Psoas muscle (tissue), 8 donors: ENCODE data around the gene GRAMD2A. TPM values are rescaled to one million over a fixed set of nuclear protein-coding genes. Genes with fewer than 3 reads are reported as not detected.

ENCODE experiments used
- ATAC-seq, 4 donors: fragments of 200-7000 bp; cut with Tn5 transposase; one replicate each; pipeline ENCODE4 v1.9.1; 2020; ENCODE audit warnings: moderate library complexity in 3 of 4, mild to moderate bottlenecking in 2 of 4
- DNase-seq, 2 donors: peaks; one replicate each; pipeline ENCODE4 v3.0.0-alpha.2; 2020
- H3K27ac ChIP-seq: fragments of 200-600 bp; one replicate; pipeline ENCODE4 v1.8.0; 2022
- H3K27me3 ChIP-seq, 3 donors: fragments of 200-600 bp in 1 of 3; one replicate each; pipeline versions ENCODE4 v1.6.1 to v1.8.0; 2013 to 2022; ENCODE audit warnings: low read length in 2 of 3, mild to moderate bottlenecking in 2 of 3, moderate library complexity in 1 of 3; ENCODE audit not compliant: insufficient read depth in 3 of 3
- H3K36me3 ChIP-seq, 2 donors: fragments of 200-600 bp in 1 of 2; one replicate each; pipeline versions ENCODE4 v1.6.1 to v1.8.0; 2013 to 2022; ENCODE audit warnings: low read depth in 1 of 2, mild to moderate bottlenecking in 1 of 2, moderate library complexity in 1 of 2; ENCODE audit not compliant: insufficient read depth in 1 of 2
- H3K4me1 ChIP-seq: fragments of 200-600 bp; one replicate; pipeline ENCODE4 v1.8.0; 2022
- H3K4me3 ChIP-seq: fragments of 200-600 bp; one replicate; pipeline ENCODE4 v1.8.0; 2022; ENCODE audit warnings: mild to moderate bottlenecking
- H3K9me3 ChIP-seq: fragments of 200-600 bp; one replicate; pipeline ENCODE4 v1.8.0; 2022
- WGBS, 3 donors: extraction: QIAGEN DNeasy Blood & Tissue Kit; methylation state at CpG; one replicate each; pipeline versions ENCODE4 v1.1.6 to v1.1.7; 2013; 5-methylcytosine and 5-hydroxymethylcytosine counted together
- intact Hi-C, 2 donors: fragments of 100-400 bp; cut with DNase I; formaldehyde crosslinking; loops; one replicate each; pipeline versions ENCODE4 v1.11.0 to v1.14.2; 2022
- polyA plus RNA-seq, 3 donors: library from polyadenylated mRNA; stranded (reverse); fragments of 200-250 nt; gene quantifications; one replicate each; pipeline ENCODE4 v1.2.3, GENCODE V29; 2013
- total RNA-seq, 4 donors: library from RNA; stranded (reverse); fragmentation: NEBNext Ultra II Directional in 2 of 4; extraction: Animal tissue kit (Norgen Biotek cat#: 25700) in 2 of 4; gene quantifications; one replicate each; pipeline versions ENCODE4 v1.2.1 to v1.2.4, GENCODE V29; 2021 to 2023
- TF ChIP-seq, protein P1 (sequence below): fragments of 200-600 bp; IDR thresholded peaks from one replicate; pipeline ENCODE4 v1.8.0; 2022; ENCODE audit warnings: antibody characterized with exemption
- donor health status: healthy with polysubstance abuse.
- donor health status: DM: no; HTN: no; CAD: no; lungs with moderate emphysema.
- donor health status: Bipolar disorder and iron deficiency.
- donor health status: healthy.
- donor health status: DM: yes; HTN: yes; CAD: no.
- donor health status: DM: no; HTN: no; CAD: no.
- donor health status: DM: no; HTN: no; CAD: no.
- donor health status: DM: yes; HTN: yes; CAD: no.

The GRAMD2A gene
- total and polyA plus RNA-seq, 7 donors: 0.01 TPM; not detected in 6

GRCh38 chr15:72170691-72171090 is 26.9 kb downstream of the GRAMD2A start:
- Histone ChIP-seq H3K36me3 (no peaks in the 10 kb centered on the region), H3K9me3 (no peaks in the 10 kb centered on the region), H3K27ac (no peak overlapping the region), H3K27me3 (no peaks in the 10 kb centered on the region), H3K4me3 (no peak overlapping the region), H3K4me1 (no peaks in the 10 kb centered on the region)
- intact Hi-C loops: no loop called here
- ATAC-seq (no peak), DNase-seq (no peak)
- WGBS, 3 donors: 93 to 95% (median 95%) methylated on average over 7 of the region's 7 CpGs
- TF ChIP-seq, protein P1, sequence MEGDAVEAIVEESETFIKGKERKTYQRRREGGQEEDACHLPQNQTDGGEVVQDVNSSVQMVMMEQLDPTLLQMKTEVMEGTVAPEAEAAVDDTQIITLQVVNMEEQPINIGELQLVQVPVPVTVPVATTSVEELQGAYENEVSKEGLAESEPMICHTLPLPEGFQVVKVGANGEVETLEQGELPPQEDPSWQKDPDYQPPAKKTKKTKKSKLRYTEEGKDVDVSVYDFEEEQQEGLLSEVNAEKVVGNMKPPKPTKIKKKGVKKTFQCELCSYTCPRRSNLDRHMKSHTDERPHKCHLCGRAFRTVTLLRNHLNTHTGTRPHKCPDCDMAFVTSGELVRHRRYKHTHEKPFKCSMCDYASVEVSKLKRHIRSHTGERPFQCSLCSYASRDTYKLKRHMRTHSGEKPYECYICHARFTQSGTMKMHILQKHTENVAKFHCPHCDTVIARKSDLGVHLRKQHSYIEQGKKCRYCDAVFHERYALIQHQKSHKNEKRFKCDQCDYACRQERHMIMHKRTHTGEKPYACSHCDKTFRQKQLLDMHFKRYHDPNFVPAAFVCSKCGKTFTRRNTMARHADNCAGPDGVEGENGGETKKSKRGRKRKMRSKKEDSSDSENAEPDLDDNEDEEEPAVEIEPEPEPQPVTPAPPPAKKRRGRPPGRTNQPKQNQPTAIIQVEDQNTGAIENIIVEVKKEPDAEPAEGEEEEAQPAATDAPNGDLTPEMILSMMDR: no peak

DNA sequence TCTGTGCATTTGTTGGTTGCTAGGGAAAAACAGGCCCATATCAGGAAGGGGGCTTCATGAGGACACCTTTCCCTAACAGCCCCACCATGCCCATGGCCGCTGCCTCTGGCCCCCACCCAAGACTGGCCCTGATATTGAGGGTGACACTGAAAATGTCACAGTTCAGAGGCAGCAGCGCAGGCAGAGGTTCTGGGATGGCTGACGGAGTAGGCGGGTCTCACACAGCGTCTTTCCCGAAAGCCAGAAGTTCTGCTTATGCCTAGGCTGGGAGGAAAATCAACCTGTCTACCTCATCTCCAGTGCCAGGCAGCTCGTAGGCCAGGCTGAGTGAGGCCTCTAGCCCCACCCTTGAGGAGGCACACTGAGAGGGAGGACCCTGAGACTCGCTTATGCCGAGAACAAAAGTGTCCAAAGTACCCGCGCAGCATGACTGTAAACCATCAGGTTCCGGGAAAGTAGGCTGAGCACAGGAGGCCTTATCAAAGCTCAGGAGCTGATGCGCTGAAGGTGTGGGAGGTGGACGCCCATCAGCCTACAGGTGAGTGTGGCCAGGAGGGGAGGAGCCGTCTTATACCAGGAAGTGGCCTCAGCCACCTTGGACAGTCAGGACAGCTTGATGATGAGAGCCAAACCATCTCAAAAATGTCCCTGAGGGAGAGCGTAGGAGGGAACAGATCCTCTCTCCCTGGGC is 27.5 kb downstream of the GRAMD2A start:
- ATAC-seq (no peak), DNase-seq (no peak)
- H3K36me3 ChIP-seq: no peaks in the 10 kb centered on the region
- intact Hi-C loops: no loop called here
- H3K27me3 ChIP-seq: no peaks in the 10 kb centered on the region
- no peak overlapping the region for H3K27ac ChIP-seq
- no peak overlapping the region for H3K4me3 ChIP-seq
- WGBS, 3 donors: 91 to 92% (median 92%) methylated on average over 16 of the region's 16 CpGs
- H3K9me3 ChIP-seq: no peaks in the 10 kb centered on the region
- TF ChIP-seq, protein P1: no peak
- H3K4me1 ChIP-seq: no peaks in the 10 kb centered on the region

DNA sequence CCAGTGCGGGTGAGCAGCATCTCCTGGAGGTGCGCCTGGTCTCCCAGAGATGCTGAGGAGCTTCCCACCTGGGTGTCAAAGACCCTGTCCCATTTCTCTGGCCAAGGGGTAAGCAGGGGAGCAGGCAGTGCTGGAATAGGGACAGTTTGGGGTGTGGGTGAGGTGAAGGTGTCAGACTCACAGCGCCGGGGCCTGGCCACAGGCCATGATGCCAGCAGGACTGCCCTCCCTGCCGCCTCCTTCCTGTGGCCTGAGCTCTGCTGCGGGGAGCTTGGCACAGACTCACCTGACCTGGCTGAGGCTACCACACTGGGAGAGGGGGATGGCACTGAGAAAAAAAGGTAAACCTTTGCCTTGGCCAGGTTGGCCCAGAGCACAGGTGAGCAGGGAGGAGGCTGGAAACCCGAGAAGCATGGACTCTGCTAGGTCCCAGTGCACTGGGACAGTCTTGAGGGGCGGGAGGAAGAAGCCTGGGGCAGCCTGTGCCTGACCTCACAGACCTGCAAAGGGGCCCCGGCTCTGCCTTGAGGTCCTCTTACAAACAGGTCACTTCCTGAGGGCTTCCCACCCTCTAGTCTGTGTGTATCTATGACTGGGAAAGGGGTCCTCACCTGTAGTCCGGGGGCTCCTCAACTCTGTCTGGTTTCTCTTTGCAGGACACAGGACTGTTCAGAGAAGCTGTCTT is 28.2 kb downstream of the GRAMD2A start:
- H3K4me3 ChIP-seq: no peak overlapping the region
- TF ChIP-seq, protein P1: no peak
- H3K9me3 ChIP-seq: no peaks in the 10 kb centered on the region
- DNase-seq (no peak), ATAC-seq (no peak)
- intact Hi-C loops: no loop called here
- no peaks in the 10 kb centered on the region for H3K27me3 ChIP-seq
- H3K27ac ChIP-seq: no peak overlapping the region
- no peaks in the 10 kb centered on the region for H3K36me3 ChIP-seq
- 74 to 83% (median 78%) methylated on average over 10 of the region's 10 CpGs for WGBS, 3 donors
- no peaks in the 10 kb centered on the region for H3K4me1 ChIP-seq

DNA sequence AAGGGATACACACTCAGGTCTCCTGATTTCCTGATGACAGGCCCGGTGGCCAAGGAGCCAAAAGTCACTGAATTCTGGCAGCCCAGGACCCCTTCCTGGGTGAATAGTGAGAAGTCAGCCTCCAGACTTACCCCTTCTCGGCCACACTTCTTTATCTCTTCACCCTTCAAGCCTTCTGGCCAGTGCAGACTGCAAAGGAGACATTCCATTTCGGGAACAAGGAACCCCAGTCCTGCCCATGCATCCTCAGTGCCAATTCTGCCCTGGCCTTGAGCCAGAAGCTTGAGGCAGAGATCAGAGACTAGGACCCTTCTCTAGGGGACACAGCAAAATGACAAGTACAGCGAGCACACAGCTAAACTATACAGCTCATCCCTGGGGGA is 28.8 kb downstream of the GRAMD2A start:
- TF ChIP-seq, protein P1: no peak
- no peaks in the 10 kb centered on the region for H3K36me3 ChIP-seq
- no peak overlapping the region for H3K27ac ChIP-seq
- no peaks in the 10 kb centered on the region for H3K27me3 ChIP-seq
- WGBS, 3 donors: 64 to 71% (median 66%) methylated on average over 4 of the region's 4 CpGs
- no peak overlapping the region for H3K4me3 ChIP-seq
- no peak for DNase-seq
- H3K9me3 ChIP-seq: no peaks in the 10 kb centered on the region
- intact Hi-C loops: no loop called here
- no peak for ATAC-seq
- no peaks in the 10 kb centered on the region for H3K4me1 ChIP-seq
